ENCODE data around the gene APH1B. TPM values are rescaled to one million over a fixed set of nuclear protein-coding genes. Genes with fewer than 3 reads are reported as not detected.

The APH1B gene
- total RNA-seq, 2 donors from 2014 or later, result 20.0 to 35.0 TPM

DNA sequence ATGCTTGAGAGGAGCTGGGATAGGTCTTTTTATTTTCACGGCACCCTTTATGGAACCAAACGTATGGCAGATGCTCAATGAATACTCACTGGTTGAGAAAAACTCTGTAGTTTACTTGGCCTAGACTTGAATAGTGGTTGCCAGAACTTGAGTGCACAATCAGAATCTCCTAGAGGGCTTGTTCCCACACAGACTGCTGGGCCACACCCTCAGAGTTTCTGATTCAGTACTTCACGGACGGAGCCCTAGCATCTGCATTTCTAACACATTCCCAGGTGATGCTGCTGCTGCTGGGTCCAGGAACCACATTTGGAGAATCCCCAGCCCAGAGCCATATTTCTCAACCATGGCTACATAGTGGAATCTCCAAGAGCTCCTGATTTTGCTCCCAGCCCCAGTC lies 79.7 kb downstream of the APH1B start:
- TF ChIP-seq POLR2A (IDR thresholded peaks at IDR 0.05), result no peak
- TF ChIP-seq POLR2AphosphoS5 (IDR thresholded peaks at IDR 0.05), result no peak
- no peaks in the 10 kb centered on the region for H3K36me3 ChIP-seq
- 78% methylated on average over 4 of the region's 4 CpGs for WGBS
- intact Hi-C loops (cut with DNase I), result no loop called here
- H3K9me3 ChIP-seq, result no peaks in the 10 kb centered on the region
- no peak overlapping the region for H3K27ac ChIP-seq
- no peak overlapping the region for H3K4me3 ChIP-seq
- H3K27me3 ChIP-seq (replicated peaks; ENCODE audit: insufficient read depth), result no peaks in the 10 kb centered on the region
- no peak for DNase-seq (ENCODE audit: low spot score)
- H3K4me1 ChIP-seq (replicated peaks), result no peaks in the 10 kb centered on the region

DNA sequence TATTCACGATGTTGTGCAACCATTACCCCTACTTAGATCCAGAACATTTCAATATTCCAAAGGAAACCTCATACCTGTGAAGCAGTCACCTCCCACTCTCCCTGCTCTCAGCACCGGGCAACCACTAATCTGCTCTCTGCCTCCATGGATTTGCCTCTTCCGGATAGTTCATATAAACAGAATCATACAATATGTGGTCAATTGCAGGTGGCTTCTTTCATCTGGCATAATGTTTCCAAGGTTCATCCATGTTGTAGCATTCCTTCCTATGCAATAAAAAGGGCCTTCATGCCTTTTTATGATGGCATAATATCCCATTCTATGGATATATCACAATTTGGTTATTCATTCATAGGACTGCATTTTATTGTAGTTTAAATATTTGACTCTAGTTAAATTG lies 80.3 kb downstream of the APH1B start:
- Histone ChIP-seq H3K4me1 (replicated peaks) (no peaks in the 10 kb centered on the region), H3K27me3 (replicated peaks; ENCODE audit: insufficient read depth) (no peaks in the 10 kb centered on the region), H3K27ac (no peak overlapping the region), H3K9me3 (no peaks in the 10 kb centered on the region), H3K36me3 (no peaks in the 10 kb centered on the region), H3K4me3 (no peak overlapping the region)
- TF ChIP-seq, protein P1, sequence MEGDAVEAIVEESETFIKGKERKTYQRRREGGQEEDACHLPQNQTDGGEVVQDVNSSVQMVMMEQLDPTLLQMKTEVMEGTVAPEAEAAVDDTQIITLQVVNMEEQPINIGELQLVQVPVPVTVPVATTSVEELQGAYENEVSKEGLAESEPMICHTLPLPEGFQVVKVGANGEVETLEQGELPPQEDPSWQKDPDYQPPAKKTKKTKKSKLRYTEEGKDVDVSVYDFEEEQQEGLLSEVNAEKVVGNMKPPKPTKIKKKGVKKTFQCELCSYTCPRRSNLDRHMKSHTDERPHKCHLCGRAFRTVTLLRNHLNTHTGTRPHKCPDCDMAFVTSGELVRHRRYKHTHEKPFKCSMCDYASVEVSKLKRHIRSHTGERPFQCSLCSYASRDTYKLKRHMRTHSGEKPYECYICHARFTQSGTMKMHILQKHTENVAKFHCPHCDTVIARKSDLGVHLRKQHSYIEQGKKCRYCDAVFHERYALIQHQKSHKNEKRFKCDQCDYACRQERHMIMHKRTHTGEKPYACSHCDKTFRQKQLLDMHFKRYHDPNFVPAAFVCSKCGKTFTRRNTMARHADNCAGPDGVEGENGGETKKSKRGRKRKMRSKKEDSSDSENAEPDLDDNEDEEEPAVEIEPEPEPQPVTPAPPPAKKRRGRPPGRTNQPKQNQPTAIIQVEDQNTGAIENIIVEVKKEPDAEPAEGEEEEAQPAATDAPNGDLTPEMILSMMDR (IDR thresholded peaks at IDR 0.05), result no peak
- TF ChIP-seq POLR2AphosphoS5 (IDR thresholded peaks at IDR 0.05) (no peak), POLR2A (IDR thresholded peaks at IDR 0.05) (no peak)
- 83% methylated on average over 3 of the region's 3 CpGs for WGBS
- intact Hi-C loops (cut with DNase I), result no loop called here
- no peak for DNase-seq (ENCODE audit: low spot score)

DNA sequence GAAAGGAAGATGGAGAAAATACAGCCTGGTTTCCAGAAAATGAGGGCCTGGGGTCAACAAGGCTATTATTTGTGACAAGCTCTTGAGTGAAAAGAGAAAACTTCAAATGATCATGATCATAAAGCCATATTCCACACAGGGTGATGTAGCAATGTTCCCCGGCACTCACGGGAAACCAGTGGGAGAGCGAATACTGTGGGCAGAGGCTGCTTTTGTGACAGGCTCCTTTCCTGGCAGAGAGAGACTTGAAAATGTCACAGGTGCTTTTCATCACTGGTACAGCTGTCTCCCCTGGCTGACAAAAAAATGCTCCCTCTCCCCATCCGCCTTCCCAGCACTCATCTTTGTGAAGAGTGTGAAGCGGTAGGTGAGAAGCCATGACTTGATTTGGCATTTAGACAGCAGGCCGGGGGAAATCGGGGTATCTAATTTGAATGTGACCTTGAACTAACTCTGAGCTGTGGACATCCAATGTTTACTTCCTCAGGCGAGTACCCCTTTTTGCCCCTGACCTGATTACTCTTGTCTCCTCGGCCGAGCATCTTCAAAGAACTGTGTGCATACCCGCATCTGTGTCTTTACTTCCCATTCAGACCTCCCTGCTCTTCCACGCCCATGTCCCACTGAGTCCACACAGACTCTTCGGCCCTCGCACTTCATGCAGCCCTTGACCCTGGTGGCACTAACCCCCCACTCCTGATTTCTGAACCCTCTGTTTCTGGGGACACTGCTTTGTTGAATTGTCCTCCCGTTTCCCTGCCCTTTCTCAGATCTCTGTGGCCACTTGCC lies 81.0 kb downstream of the APH1B start:
- Histone ChIP-seq H3K27me3 (replicated peaks; ENCODE audit: insufficient read depth) (no peaks in the 10 kb centered on the region), H3K9me3 (no peaks in the 10 kb centered on the region), H3K36me3 (no peaks in the 10 kb centered on the region), H3K4me3 (no peak overlapping the region), H3K27ac (no peak overlapping the region), H3K4me1 (replicated peaks) (no peaks in the 10 kb centered on the region)
- intact Hi-C loops (cut with DNase I), result no loop called here
- TF ChIP-seq POLR2A (IDR thresholded peaks at IDR 0.05), result no peak
- no peak for TF ChIP-seq POLR2AphosphoS5 (IDR thresholded peaks at IDR 0.05)
- TF ChIP-seq, protein P1 (IDR thresholded peaks at IDR 0.05), result no peak
- no peak for DNase-seq (ENCODE audit: low spot score)
- 87% methylated on average over 15 of the region's 15 CpGs for WGBS

Other genes starting within 250 kb of the APH1B start
- gene TPM1, start 234.9 kb upstream of the APH1B start, total RNA-seq, result 100 to 1,000 TPM; 564 to 629 TPM
- 10 to 100 TPM in 1 of 2 donors, 1 to 10 TPM in 1; 9.1 to 15.4 TPM for gene LACTB, start 155.7 kb upstream of the APH1B start, total RNA-seq
- 100 to 1,000 TPM in 1 of 2 donors, 10 to 100 TPM in 1; 49.2 to 102 TPM for gene RPS27L, start 120.1 kb upstream of the APH1B start, total RNA-seq
- gene RAB8B, start 88.0 kb upstream of the APH1B start, total RNA-seq, result 10 to 100 TPM; 18.5 to 29.2 TPM
- 1 to 10 TPM; 3.0 to 9.5 TPM for gene CA12, start 104.2 kb downstream of the APH1B start, total RNA-seq
- gene USP3, start 227.0 kb downstream of the APH1B start, total RNA-seq, result 10 to 100 TPM; 44.2 to 45.8 TPM

Measured in prostate gland (tissue), 2 donors.